SK-N-SH (cell line): ENCODE measurements around the gene LETM1.

Experiments
- EZH2phosphoT487 ChIP-seq: fragments of 200-600 bp; sonication (generic); IDR thresholded peaks from 2 replicates; pipeline ENCODE4 v1.6.1; 2017; ENCODE audit warnings: low read depth, mixed run types, mild to moderate bottlenecking, antibody characterized with exemption, moderate library complexity, borderline replicate concordance
- TF ChIP-seq, protein P1 (sequence below): fragments of 200-600 bp; sonication (generic); IDR thresholded peaks from 2 replicates; pipeline ENCODE4 v1.6.1; 2017; ENCODE audit warnings: antibody characterized with exemption, mild to moderate bottlenecking, moderate library complexity

DNA sequence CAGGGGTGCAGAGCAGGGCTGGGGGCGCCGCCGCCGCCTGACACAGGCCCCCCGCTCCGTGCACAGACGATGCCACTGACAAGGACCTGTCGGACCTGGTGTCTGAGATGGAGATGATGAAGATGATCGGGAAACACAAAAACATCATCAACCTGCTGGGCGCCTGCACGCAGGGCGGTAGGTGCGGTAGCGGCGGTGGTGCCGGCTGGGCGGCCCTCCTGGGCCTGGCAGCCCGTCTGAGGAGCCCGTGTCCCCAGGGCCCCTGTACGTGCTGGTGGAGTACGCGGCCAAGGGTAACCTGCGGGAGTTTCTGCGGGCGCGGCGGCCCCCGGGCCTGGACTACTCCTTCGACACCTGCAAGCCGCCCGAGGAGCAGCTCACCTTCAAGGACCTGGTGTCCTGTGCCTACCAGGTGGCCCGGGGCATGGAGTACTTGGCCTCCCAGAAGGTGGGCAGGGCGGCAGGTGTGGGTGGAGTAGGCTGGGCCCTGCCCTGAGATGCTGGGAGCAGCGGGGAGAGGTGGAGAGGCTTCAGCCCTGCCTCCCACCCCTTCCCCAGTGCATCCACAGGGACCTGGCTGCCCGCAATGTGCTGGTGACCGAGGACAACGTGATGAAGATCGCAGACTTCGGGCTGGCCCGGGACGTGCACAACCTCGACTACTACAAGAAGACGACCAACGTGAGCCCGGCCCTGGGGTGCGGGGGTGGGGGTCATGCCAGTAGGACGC, 50.3 kb downstream of the LETM1 start:
- no peak for TF ChIP-seq EZH2phosphoT487
- TF ChIP-seq, protein P1, sequence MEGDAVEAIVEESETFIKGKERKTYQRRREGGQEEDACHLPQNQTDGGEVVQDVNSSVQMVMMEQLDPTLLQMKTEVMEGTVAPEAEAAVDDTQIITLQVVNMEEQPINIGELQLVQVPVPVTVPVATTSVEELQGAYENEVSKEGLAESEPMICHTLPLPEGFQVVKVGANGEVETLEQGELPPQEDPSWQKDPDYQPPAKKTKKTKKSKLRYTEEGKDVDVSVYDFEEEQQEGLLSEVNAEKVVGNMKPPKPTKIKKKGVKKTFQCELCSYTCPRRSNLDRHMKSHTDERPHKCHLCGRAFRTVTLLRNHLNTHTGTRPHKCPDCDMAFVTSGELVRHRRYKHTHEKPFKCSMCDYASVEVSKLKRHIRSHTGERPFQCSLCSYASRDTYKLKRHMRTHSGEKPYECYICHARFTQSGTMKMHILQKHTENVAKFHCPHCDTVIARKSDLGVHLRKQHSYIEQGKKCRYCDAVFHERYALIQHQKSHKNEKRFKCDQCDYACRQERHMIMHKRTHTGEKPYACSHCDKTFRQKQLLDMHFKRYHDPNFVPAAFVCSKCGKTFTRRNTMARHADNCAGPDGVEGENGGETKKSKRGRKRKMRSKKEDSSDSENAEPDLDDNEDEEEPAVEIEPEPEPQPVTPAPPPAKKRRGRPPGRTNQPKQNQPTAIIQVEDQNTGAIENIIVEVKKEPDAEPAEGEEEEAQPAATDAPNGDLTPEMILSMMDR: no peak
